OCI-LY1 (cell line): ENCODE results near the gene LIN28B.
"Not testable (repeated sequence)": the region's sequence is repeated elsewhere in the genome, so short reads cannot be mapped to it uniquely, and the experiment has no call there.

ENCODE experiments used
- H2AFZ ChIP-seq: fragments of 200-600 bp; sonication (generic), shearing (Covaris generic); 2 replicates; pipeline ENCODE4 v1.6.0; 2014; ENCODE audit warnings: antibody characterized with exemption, mild to moderate bottlenecking, low read length
- H3F3A ChIP-seq: fragments of 200-600 bp; sonication (generic), shearing (Covaris generic); 2 replicates; pipeline ENCODE4 v1.6.0; 2014; ENCODE audit warnings: mild to moderate bottlenecking, antibody characterized with exemption, low read length, moderate library complexity; ENCODE audit not compliant: insufficient read depth
- H3K27ac ChIP-seq: fragments of 200-600 bp; sonication (generic); 2 replicates; pipeline ENCODE4 v1.5.1; 2014; ENCODE audit warnings: low read length, mixed run types, mild to moderate bottlenecking, low read depth; ENCODE audit not compliant: poor library complexity, severe bottlenecking
- H3K27me3 ChIP-seq: fragments of 200-600 bp; sonication (generic); 2 replicates; pipeline ENCODE4 v1.6.0; 2014; ENCODE audit warnings: antibody characterized with exemption, mild to moderate bottlenecking, low read length, moderate library complexity; ENCODE audit not compliant: insufficient read depth
- H3K36me3 ChIP-seq: fragments of 200-600 bp; sonication (generic); 2 replicates; pipeline ENCODE4 v1.6.1; 2014; ENCODE audit warnings: mild to moderate bottlenecking, antibody characterized with exemption, low read length, moderate library complexity, mixed read lengths; ENCODE audit not compliant: insufficient read depth
- H3K4me1 ChIP-seq: fragments of 200-600 bp; sonication (generic); 2 replicates; pipeline ENCODE4 v1.5.1; 2014; ENCODE audit warnings: mild to moderate bottlenecking, low read length, moderate library complexity; ENCODE audit not compliant: insufficient read depth, severe bottlenecking
- H3K4me2 ChIP-seq: fragments of 200-600 bp; sonication (generic), shearing (Covaris generic); 2 replicates; pipeline ENCODE4 v1.6.1; 2014; ENCODE audit warnings: low read length
- H3K4me3 ChIP-seq: fragments of 200-600 bp; sonication (generic); 2 replicates; pipeline ENCODE4 v1.5.1; 2014; ENCODE audit warnings: low read length, low read depth, mild to moderate bottlenecking, mixed read lengths; ENCODE audit not compliant: poor library complexity, severe bottlenecking
- H3K79me2 ChIP-seq: fragments of 200-600 bp; shearing (Covaris generic); 2 replicates; pipeline ENCODE4 v1.6.1; 2016; ENCODE audit warnings: mixed run types, low read length, mixed read lengths; ENCODE audit not compliant: insufficient read depth
- H3K9ac ChIP-seq: fragments of 200-600 bp; sonication (generic), shearing (Covaris generic); 2 replicates; pipeline ENCODE4 v1.6.1; 2014; ENCODE audit warnings: mild to moderate bottlenecking, low read length, mixed read lengths
- H3K9me2 ChIP-seq: fragments of 200-600 bp; sonication (generic), shearing (Covaris generic); 2 replicates; pipeline ENCODE4 v1.6.1; 2014; ENCODE audit warnings: low read depth, mild to moderate bottlenecking, low read length, mixed read lengths
- H3K9me3 ChIP-seq: fragments of 200-600 bp; shearing (Covaris generic); 2 replicates; pipeline ENCODE4 v1.6.1; 2014; ENCODE audit warnings: low read length, mixed read lengths
- H4K20me1 ChIP-seq: fragments of 200-600 bp; sonication (generic), shearing (Covaris generic); 2 replicates; pipeline ENCODE4 v1.6.0; 2016; ENCODE audit warnings: mild to moderate bottlenecking, low read length; ENCODE audit not compliant: insufficient read depth
- CTCF ChIP-seq: fragments of 200-600 bp; sonication (generic), shearing (Covaris generic); IDR thresholded peaks from 2 replicates; pipeline ENCODE4 v1.5.1; 2017; ENCODE audit warnings: mild to moderate bottlenecking, antibody characterized with exemption, low read length, moderate library complexity, mixed read lengths
- EZH2 ChIP-seq: fragments of 200-600 bp; sonication (generic), shearing (Covaris generic); IDR thresholded peaks from 2 replicates; pipeline ENCODE4 v1.8.0; 2017; ENCODE audit warnings: borderline replicate concordance, mixed run types, mild to moderate bottlenecking, antibody characterized with exemption, low read length, moderate library complexity, mixed read lengths

LIN28B gene

DNA sequence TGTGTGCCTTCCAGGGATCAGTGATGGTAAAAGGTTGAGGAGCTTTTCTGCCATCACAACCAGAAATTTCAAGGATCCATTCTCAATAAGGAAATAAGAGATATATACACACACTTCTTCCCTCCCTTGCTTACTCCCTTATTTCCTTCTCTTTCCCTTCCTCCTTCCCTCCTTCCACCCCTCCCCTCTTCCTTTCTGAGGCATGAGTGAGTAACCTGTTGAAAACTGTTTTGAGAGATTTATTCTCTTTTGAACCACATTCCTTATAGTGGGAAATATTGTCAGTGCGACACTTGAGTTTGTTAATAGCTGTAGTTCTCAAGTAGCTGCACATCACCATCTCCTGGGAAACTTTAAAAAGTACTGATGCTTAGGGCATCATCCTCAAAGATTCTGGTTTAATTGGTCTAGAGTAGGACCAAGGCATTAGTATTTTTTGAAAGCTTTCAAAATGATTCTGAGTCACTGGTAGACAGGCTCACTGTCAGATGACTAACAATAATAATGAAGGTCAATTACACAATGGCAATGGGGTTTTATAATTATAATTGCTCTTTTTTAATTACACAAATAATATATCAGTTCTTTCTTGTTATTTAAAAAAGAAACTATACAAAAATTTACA, 113.0 kb downstream of the LIN28B start:
- Histone ChIP-seq H3F3A (no peaks in the 10 kb centered on the region), H3K9ac (no peak overlapping the region), H2AFZ (no peak overlapping the region), H3K9me3 (no peaks in the 10 kb centered on the region), H4K20me1 (no peaks in the 10 kb centered on the region), H3K27me3 (no peaks in the 10 kb centered on the region), H3K27ac (no peak overlapping the region), H3K36me3 (no peaks in the 10 kb centered on the region), H3K9me2 (no peaks in the 10 kb centered on the region), H3K4me2 (no peak overlapping the region), H3K4me1 (no peaks in the 10 kb centered on the region), H3K79me2 (no peaks in the 10 kb centered on the region), H3K4me3 (no peak overlapping the region)
- TF ChIP-seq EZH2 = no peak
- TF ChIP-seq CTCF = no peak

DNA sequence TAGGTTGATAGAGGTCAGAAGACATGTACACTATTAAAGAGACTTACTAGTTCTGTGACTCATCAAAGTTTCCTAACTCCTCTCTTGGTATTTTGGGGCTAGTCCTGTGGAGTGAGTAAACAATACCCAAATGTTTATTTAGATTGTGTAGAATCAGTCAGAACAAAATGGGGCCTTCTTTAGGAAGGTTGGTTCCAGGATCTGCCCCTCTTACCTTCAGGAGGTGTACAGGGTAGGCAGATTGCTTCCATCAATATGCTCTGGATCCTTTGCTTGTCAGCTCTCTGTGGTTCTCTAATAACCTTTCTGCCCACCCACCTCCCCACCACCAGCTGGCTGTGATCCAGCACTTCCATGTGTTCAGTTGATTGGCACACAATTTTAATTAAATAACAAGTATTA, 115.9 kb downstream of the LIN28B start:
- H3K9me3 ChIP-seq = no peaks in the 10 kb centered on the region
- no peak overlapping the region for H3K9ac ChIP-seq
- no peaks in the 10 kb centered on the region for H3F3A ChIP-seq
- H3K4me3 ChIP-seq = no peak overlapping the region
- no peak overlapping the region for H3K27ac ChIP-seq
- TF ChIP-seq EZH2 (no peak), CTCF (no peak)
- no peaks in the 10 kb centered on the region for H3K4me1 ChIP-seq
- H4K20me1 ChIP-seq = no peaks in the 10 kb centered on the region
- H3K27me3 ChIP-seq = no peaks in the 10 kb centered on the region
- H3K79me2 ChIP-seq = no peaks in the 10 kb centered on the region
- no peaks in the 10 kb centered on the region for H3K36me3 ChIP-seq
- H3K4me2 ChIP-seq = no peak overlapping the region
- H3K9me2 ChIP-seq = no peaks in the 10 kb centered on the region
- H2AFZ ChIP-seq = no peak overlapping the region

DNA sequence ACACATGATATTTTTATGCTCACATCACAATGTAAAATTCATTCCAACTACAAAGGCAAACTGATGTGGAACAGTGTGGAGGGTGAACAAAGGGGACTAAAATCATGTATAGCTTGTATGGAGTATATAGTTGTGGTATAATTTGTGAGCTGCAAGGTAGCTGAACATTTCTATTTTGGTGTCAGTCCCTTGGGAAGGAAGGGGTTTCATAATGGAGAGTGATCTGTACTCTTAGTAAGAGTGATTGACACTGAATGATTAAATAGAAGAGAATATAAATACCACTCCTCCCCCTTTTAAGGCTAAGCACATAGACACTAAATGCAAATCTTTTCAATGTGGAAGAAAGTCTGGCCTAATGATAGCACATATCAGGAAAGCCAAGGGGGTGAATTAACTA, 118.3 kb downstream of the LIN28B start:
- H3K27me3 ChIP-seq = no peaks in the 10 kb centered on the region
- H3F3A ChIP-seq = no peaks in the 10 kb centered on the region
- H3K9ac ChIP-seq = no peak overlapping the region
- H4K20me1 ChIP-seq = no peaks in the 10 kb centered on the region
- H3K9me3 ChIP-seq = no peaks in the 10 kb centered on the region
- TF ChIP-seq CTCF (no peak), EZH2 (no peak)
- H3K4me2 ChIP-seq = no peak overlapping the region
- no peaks in the 10 kb centered on the region for H3K36me3 ChIP-seq
- no peak overlapping the region for H3K4me3 ChIP-seq
- H2AFZ ChIP-seq = no peak overlapping the region
- no peak overlapping the region for H3K27ac ChIP-seq
- H3K9me2 ChIP-seq = no peaks in the 10 kb centered on the region
- no peaks in the 10 kb centered on the region for H3K79me2 ChIP-seq
- H3K4me1 ChIP-seq = no peaks in the 10 kb centered on the region

- not testable (repeated sequence) for H3K4me2 ChIP-seq, H3K4me1 ChIP-seq, H2AFZ ChIP-seq, H3K4me3 ChIP-seq, H3K79me2 ChIP-seq, H4K20me1 ChIP-seq, H3K27ac ChIP-seq, H3K9me3 ChIP-seq, H3K9ac ChIP-seq, H3K36me3 ChIP-seq, H3K9me2 ChIP-seq, H3K27me3 ChIP-seq, H3F3A ChIP-seq
These were observed 119.5 kb downstream of the LIN28B start for GRCh38 chr6:105076418-105076817.
